ENCODE data around the gene EXOC2.
"Not testable (repeated sequence)": the region's sequence is repeated elsewhere in the genome, so short reads cannot be mapped to it uniquely, and the experiment has no call there.

EXOC2 gene

DNA sequence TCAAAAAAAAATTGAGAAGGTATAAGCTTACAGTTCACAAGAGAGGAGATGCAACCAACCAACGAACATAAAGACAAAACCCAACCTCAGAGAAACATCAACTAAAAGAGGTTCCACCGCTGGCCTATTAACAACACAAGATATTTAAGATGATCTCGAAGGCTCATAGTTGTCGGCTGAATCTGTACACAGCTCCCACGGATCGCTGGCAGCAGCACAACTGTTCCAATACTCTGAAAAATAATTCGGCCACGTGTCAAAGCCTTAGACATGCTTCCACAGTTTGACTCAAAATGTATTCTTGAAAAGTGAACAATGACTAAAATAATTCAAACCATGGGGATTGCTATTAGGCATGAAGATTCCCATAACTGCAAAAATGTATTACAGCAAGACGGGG, 13.7 kb downstream of the EXOC2 start:
- no peak for DNase-seq (ENCODE audit: low spot score)

DNA sequence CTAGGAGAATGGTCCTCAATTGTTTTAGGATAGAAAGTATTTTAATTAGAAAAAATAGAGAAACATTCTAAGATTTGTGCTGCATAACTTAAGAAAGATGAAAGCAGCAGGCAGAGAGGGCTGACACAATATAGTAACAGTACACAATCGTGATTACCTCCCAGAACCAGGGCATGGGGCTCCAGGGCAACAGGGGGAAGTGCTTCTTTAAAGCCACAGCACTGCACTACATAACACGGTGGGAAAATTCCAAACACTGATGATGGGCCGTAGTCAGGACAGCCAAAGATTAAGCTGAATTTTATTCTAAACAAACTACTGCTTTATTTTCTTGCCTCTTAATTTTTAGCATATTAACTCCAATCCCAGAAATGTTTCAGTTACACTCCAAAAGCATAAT, 14.4 kb downstream of the EXOC2 start:
- no peak for DNase-seq (ENCODE audit: low spot score)

DNA sequence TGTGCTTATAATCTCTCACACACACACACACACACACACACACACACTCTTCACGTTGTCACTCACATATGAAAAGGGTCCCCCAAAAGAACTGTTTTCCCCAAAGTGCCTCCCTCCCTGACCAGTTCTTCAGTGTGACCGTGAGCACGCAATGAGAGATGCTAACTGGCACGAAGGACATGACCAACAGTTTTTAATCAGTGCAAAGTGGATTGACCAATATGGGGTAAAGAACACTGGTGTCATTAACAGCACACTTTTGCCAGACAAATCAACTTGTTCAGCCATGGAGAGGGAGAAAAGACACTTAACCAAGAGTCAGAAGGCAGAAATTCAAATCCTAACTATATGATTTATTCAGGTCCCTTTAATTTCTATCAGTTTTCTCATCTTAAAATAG, 15.0 kb downstream of the EXOC2 start:
- no peak for DNase-seq (ENCODE audit: low spot score)

DNA sequence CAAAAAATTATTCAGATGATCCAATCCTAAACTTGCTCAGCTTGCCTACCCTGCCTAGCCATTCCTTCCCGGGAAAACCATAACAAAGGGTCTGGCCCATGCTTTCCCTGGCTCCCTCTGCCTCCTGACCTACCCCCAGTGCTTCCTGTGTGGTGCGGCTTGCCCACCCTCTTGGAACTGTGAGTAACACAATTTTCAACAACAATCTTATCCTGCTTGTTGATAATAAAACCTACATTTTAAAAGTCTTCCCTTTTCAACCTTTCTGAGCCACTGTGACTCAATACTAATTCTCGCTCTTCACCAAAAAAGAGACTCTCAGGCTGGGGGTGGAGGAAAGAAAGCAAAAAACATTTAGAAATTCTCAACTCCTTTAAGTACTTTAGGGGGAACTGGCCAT, 18.0 kb downstream of the EXOC2 start:
- DNase-seq (ENCODE audit: low spot score): no peak

DNA sequence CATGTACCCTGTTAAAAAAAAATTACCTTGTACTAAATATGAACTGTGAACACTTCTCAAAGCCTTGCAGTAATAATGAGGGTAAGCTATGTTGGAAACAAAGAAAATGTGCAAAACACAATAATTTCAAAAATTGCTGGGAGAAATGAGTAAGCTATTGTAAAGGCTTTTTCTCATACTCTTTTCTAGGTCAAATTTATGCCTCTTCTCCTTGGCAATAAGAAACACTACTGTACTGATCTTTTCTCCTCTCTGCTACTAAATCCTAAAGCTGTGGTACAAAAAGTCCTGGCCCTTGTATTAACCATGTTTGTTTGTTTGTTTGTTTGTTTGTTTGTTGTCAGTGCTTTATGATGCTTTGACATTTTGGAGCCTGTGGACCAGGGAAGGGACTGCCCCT, 18.5 kb downstream of the EXOC2 start:
- no peak for DNase-seq (ENCODE audit: low spot score)

DNA sequence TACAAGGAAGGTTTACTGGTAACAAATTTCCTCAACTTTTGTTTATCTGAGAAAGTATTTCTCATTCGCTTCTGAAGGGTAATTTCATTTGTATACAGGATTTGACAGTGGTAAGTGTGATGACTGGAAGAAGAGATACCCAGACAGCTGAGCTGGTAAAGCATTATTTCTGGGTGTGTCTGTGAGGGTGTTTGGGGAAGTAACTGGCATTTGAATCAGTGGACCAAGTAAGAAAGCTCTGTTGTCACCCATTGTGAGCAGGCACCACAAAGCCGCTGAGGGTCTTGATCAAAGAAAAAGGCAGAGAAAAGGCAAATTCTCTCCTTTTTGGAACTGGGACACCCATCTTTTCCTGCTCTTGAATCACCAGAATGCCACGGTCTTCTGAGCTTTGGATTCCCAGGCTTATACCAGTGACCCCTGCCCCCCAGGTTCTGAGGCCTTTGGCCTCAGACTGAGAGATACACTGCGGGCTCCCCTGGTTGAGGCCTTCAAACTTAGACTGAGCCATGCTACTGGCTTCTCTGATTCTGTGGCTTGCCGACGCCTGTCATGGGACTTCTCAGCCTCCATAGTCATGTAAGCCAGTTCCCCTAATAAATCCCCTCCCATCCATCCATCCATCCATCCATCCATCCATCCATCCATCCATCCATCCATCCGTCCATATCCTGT, 25.5 kb downstream of the EXOC2 start:
- no peak for DNase-seq (ENCODE audit: low spot score)

DNA sequence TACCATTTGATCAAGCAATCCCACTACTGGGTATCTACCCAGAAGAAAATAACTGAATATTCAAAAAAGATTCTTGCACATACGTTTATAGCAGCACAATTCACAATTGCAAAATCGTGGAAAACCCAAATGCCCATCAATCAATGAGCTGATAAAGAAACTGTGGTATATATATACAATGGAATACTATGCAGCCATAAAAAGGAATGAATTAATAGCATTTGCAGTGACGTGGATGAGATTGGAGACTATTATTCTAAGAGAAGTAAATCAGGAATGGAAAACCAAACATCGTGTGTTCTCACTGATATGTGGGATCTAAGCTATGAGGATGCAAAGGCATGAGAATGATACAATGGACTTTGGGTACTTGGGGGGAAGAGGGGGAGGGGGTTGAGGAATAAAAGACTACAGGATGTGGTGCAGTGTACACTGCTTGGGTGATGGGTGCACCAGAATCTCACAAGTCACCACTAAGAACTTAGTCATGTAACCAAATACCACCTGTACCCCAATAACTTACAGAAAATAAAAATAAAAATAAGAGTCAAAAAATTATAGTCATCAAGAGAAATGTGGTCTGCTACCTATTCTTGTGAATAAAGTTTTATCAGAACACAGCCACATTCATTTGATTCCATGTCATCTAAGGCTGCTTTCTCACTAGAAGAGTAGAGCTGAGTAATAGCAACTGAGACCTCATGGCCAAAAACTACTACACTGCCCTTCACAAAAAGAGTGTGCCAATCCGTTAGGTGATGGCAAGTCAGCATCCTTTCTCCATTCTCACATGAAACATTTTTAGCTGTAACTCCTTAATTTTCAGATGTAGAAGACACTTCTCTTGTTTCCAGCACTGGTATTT, 27.3 kb downstream of the EXOC2 start:
- DNase-seq (ENCODE audit: low spot score): no peak

DNA sequence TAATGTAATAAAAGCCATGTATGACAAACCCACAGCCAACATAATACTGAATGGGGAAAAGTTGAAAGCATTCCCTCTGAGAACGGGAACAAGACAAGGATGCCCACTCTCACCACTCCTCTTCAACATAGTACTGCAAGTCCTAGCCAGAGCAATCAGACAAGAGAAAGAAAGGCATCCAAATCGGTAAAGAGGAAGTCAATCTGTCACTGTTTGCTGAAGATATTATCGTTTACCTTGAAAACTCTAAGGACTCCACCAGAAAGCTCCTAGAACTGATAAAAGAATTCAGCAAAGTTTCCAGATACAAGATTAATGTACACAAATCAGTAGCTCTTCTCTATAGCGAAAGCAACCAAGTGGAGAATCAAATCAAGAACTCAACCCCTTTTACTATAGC, 29.2 kb downstream of the EXOC2 start:
- DNase-seq (ENCODE audit: low spot score): not testable (repeated sequence)

DNA sequence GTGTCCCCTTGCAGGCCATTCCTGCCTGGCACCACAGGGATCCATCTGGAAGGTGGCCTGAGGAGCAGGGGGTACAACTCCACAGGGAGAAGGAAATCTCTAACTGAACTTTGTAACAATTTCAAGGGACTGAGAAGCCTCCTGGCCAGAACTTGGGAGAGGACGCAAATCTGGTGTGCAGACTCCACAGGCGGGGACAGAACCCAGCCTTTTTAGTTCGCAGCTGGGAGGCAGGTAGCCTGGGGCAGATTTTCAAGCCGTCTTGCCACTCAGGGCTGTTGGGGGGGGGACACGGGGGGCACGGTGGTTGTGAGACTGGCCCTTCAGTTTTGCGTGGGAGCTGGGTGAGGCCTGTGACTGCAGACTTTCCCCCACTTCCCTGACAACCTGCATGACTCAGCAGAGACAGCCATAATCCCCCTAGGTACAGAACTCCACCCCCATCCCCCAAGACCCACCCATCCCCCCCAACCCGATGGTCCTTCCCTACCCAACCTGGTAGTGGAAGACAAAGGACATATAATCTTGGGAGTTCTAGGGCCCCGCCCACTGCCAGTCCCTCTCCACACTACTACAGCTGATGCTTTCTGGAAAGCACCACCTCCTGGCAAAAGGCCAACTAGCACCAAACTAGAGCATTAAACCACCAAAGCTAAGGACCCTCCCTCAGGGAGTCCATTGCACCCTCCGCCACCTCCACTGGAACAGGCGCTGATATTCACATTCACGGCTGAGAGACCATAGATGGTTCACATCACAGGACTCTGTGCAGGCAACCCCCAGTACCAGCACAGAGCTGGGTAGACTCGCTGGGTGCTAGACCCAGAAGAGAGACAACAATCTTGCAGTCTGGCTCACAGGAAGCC, 33.0 kb downstream of the EXOC2 start:
- DNase-seq (ENCODE audit: low spot score): no peak

DNA sequence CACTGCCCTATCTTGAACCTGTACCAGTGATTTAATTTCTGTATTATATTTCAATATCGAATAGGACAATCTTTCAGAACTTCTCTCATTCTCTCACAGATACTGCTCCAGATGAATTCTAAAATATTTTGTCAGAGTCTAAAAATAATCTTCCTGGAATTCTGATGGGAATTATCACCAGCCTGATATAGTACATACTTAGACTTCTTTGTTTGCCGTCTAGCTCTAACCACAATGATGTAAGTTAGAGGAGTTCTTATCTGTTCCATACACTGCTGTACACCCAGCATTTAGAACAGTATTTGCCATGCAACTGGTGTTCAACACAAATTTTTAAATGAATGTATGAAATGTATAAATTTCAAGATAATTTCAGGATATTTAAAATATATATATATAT, 34.7 kb downstream of the EXOC2 start:
- DNase-seq (ENCODE audit: low spot score): no peak

DNA sequence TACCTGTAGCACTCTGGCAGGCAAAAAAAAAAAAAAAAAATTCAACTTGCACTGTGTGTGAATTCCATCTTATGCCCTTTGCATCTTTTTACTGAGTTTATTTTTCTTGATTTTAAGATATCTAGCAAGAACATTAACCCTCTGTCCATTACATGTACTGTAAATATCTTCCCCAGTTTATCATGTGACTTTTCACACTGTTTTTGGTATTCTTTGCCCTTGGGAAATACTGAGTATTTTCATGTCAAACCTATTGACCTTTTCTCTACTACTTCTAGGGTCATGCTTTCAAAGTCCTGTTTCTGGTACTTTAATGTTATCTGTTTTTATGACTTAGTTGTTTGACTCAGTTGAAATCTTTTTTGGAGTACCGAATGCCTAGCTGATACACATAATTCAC, 35.2 kb downstream of the EXOC2 start:
- DNase-seq (ENCODE audit: low spot score): no peak

DNA sequence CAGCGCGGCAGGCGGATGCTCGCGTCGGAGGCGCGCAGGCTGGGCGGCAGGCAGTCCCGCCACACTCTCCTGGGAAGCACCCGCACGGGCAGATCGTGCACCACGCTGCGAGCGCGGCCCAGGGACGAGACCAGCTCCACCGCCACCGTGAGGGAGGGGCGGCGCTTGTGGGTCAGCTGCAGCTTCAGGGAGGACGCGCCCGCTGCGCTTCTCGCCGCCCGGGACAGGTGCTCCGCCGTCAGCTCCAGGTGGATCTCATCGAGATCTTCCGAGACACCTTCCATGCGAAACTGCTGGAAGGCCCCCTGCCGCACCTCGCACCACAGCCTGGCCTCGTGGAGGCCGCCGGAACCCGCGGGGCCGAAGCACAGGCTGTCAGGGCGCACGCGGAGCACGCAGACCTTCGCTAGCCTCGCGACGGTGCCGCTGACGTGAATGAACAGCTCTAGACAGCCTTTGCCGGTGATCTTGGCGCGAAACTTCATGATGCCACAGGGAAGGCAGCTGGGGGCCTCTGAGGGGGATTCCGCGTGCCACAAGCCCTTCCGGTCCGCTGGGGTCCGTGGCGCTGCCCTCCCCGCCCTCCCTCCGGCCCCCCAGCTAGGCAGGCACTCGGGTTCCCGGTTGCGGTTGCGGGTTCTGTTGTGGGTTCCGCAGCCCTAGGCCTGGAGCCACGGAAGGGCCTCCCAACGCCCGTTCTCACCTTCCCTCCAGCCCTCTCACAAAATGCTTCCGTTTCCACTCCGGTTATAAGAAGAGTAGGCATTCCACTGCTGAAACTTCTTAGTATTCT, 36.3 kb downstream of the EXOC2 start, which contains the start of gene HUS1B:
TSS of gene HUS1B (minus strand) at position 641 of the 793 bp plus-strand sequence. CDS start at position 485, 156 bp downstream.
- no peak for DNase-seq (ENCODE audit: low spot score)

DNA sequence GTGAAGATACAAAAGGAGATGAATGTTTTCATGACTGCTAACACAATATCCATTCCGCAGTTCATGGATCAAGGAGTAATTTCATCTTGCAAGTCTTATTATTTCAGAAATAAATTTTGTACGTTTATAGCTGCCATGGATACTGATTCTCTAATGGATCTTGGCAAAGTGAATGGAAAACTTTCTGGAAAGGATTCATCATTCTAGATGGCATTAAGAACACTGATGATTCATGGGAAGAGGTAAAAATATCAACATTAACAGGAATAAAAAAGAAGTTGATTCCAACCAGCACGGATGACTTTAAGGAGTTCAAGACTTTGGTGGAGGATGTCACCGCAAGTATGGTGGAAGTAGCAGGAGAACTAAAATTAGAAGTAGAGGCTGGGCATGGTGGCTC, 38.8 kb downstream of the EXOC2 start:
- no peak for DNase-seq (ENCODE audit: low spot score)

DNA sequence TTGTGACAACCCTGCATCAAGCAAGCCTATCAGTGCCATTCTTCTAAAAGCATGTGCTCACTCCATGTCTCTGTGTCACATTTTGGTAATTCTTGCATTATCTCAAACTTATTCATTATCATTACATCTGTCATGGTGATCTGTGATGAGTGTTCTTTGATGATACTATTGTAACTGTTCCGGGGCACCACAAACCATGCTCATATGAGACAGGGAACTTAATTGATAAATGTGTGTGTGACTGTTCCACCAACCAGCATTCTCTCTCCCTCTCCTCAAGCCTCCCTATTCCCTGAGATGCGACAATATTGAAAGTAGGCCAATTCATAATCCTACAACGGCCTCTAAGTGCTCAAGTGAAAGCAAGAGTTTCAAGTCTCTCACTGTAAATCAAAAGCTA, 40.1 kb downstream of the EXOC2 start:
- no peak for DNase-seq (ENCODE audit: low spot score)

DNA sequence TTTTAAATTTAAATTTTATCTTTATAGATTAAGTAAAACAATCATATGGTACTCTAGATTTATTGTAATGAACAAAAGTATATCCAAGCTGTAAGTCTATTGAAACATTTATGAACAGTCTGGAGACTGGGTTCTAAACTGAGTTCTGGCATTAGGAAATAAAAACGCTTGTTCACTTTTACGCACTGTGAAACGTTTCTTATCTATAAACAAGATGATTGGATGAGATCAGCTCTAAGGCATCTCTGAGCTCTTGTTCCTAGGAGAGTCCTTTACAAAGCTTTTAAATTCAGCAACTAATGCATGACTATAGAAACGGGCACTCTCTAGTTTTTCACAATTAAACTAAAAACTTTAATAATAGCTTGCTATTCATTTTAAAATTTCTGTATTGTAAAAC, 42.8 kb downstream of the EXOC2 start:
- DNase-seq (ENCODE audit: low spot score): no peak

DNA sequence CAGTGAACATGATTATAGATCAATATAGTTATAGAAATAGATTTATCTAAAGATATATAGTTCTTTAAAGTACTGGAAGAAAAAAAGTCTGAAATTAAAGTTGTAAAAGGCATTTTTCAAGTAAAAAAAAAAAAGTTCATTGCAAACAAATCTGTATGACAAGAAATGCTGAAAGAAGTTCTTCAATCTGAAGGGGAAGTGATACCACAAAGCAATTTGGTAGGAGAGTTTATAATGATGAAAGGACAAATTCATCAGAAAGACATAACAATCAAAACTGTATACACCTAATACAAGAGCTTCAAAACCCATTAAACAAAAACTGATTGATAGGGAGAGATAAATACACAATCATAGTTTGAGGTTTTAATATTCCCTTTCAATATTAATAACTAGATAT, 50.1 kb downstream of the EXOC2 start:
- no peak for DNase-seq (ENCODE audit: low spot score)

DNA sequence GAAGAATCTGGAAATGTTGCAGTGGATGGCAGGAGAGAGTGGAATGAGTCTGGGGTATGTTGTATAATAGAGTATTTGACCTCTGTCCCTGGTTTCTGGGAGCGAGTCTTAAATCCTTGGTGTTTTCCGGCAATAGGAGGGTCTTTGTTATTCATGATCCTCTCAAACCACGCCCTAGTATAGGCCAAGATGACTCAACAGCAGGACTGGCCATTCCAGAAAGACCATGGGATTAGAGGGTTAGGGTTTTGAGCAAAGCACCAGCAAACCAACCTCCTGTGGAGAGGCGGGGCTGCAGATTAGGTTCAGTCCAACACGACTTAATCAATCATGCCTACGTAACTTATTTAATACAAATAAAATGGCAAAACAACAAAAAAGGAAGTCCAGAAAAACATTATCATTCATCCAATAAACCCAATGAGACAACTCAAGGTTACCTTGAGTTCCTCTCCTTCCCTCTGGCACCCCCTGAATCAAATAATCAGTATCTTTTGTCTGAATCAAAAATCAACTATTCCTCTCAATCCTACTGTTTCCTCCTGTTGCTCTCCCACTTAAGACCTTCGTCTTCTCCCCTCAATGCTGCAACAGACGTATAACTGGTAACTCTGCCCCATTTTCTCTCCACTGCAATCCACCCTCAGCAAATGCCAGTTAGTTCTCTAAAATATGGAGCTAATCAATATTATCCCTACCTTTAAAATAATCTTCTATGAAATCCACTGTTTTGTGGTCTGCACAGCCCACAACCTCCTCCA, 51.5 kb downstream of the EXOC2 start:
- no peak for DNase-seq (ENCODE audit: low spot score)

DNA sequence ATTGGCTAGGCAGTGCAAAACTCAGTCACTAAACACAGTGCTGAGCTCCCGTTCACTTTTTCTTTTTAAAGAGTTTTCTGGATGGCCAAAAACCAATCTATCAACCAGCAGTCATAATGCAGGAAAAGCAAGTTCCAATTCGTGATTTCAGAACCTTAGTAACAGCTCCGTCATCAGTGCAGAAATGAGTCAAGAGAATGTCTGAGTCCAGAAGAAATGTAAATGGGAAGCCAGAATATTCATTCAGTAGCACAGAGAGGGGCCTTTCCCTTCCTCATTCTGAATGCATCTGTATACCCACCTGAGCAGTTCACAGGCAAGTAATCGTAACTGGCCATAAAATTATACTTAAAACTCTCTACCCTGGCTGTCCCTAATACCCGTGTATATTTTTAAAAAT, 56.5 kb downstream of the EXOC2 start:
- DNase-seq (ENCODE audit: low spot score): no peak

DNA sequence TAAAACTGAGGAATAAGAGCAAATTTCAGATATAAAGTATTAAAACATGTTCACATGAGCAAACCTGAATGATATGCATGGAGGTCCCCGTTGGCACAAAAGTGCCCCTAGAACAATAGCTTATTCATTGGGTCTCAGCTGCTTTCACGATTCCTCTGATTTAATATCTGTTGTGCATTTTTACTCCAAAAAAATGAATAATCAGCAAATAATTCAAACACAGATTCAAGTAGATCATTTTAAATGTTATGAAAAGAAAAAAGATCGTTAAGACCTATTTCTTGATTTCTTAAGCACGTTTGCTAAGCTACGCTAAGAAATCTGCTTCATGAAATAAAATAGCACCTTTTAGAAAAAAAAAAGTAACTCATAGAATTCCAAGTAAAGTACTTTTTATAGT, 57.7 kb downstream of the EXOC2 start:
- DNase-seq (ENCODE audit: low spot score): no peak

DNA sequence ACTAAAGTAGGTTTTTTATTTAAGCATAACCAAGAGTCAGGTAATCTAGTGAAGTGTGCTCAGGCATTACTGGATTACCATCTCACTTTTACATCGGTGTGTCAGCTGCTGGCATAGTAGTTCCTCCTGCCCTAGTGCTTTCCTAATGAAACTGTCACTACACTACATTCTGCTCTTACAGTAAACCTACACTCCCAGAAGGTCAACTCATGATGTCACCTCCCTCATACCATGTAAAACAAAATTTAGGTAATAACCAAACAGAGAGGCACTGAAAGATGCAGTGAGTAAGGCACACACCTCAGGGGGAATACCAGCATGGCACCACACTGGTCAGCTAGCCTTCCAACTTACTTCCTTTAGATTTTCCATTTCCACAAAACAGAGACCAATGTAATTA, 59.3 kb downstream of the EXOC2 start:
- DNase-seq (ENCODE audit: low spot score): no peak

DNA sequence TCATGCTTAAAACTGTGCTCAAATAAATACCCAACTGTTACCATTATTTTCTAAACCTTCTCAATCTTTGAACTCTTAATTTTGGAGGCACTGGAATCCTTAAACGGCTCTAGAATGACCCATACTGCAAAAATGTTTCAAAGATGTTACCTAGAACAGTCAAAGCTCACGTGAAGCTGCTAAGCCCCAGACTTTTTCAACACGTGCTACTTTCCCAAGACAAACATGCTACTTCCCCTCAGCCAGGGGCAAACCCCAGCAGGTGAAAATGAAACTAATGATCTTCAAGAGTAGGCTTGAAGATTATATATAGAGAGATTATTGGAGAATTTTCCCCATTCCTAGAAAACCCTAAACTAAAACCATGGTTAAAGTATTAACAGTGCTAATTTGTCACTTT, 64.2 kb downstream of the EXOC2 start:
- no peak for DNase-seq (ENCODE audit: low spot score)
